ENCODE results near the gene TEPSIN.

The TEPSIN gene

DNA sequence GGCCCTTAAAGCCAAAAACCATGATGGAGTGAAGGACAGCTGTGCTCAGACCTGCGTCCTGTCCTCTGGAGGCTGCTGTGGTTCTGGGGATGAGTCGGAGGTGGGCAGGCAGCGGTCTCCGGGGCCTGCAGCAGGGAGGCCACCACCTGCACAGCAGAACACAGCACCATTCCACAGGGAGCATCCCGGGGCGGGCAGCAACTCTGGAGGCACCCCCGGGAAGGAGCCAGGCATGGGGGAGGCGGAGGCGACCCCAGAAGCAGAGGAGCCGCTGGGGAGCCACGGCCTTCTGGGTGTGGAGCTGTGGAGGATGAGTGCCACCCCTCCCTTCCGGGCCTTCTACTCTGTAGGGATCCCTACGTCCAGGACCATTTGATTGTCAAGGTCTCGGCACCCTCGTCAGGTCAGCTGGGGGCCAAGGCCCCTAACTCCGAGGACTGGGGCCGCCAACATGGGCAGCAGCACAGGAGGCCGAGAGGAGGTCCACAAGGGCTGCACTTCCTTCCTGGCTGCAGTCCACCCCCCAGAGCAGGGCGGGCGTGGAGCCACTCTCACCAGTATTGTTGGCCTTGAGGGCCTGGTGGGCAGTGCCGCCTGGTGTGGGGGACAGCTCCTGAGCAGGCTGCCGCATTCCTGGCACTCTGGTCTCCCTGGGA, 39.9 kb downstream of the TEPSIN start:
- no peak overlapping the region for H3K4me3 ChIP-seq (ENCODE audit: low read length in 2 of 2)

DNA sequence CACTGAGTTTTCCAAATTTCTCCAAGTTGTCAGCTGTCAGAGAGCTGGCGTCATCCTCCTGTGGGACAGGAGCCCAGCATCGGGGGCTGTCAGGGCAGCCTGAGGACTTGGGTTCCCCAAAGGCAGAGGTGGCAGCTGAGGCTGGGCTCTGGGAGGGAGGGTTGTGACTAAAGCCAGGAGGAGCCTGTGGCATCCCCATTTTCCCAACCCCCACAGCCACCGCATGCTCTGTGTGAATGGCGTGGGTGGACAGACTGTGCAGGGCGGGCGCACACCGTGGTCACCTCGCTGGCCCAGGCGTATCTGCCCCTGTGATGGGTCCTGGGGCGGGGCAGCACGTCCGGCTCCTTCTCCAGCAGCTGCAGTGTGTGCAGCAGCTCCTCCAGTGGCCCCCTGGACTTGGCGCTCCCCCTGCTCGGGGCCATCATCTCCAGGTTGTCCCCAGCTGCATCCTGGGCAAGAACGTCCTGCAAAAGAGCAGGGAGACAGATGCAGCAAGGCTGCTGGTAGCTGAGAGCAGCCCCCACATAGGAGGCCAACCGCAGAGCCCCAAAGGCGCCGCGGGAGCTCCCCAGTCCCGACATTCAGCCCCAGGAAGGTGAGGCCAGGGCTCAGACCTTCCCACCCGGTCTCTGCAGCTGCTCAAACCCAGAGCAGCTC, 40.9 kb downstream of the TEPSIN start:
- no peak overlapping the region for H3K27ac ChIP-seq (ENCODE audit: low read depth in 2 of 2, low read length in 2 of 2)
- peaks cover 0 to 2% of the 10 kb centered on the region in 2 donors for H3K4me1 ChIP-seq (ENCODE audit: control insufficient read depth in 2 of 2, insufficient read depth in 2 of 2, low read length in 2 of 2)
- H3K27me3 ChIP-seq (ENCODE audit: control insufficient read depth in 2 of 2, insufficient read depth in 2 of 2, low read length in 2 of 2), result no peaks in the 10 kb centered on the region
- no peak overlapping the region for H3K4me3 ChIP-seq (ENCODE audit: low read length in 2 of 2)
- H3K9me3 ChIP-seq (ENCODE audit: control insufficient read depth in 2 of 2, low read length in 2 of 2), result no peaks in the 10 kb centered on the region
- peaks cover 0 to 1% of the 10 kb centered on the region in 2 donors for H3K36me3 ChIP-seq (ENCODE audit: control insufficient read depth in 2 of 2, insufficient read depth in 2 of 2, low read length in 2 of 2)
- no peak overlapping the region for H3K9ac ChIP-seq (ENCODE audit: low read depth in 1 of 2, low read length in 2 of 2)

More for the DNA sequence above, 39.9 kb downstream of the TEPSIN start:
- peaks cover 0 to 3% of the 10 kb centered on the region in 2 donors for H3K36me3 ChIP-seq (ENCODE audit: control insufficient read depth in 2 of 2, insufficient read depth in 2 of 2, low read length in 2 of 2)
- no peaks in the 10 kb centered on the region for H3K27me3 ChIP-seq (ENCODE audit: control insufficient read depth in 2 of 2, insufficient read depth in 2 of 2, low read length in 2 of 2)
- no peaks in the 10 kb centered on the region for H3K9me3 ChIP-seq (ENCODE audit: control insufficient read depth in 2 of 2, low read length in 2 of 2)
- peaks cover 0 to 2% of the 10 kb centered on the region in 2 donors for H3K4me1 ChIP-seq (ENCODE audit: control insufficient read depth in 2 of 2, insufficient read depth in 2 of 2, low read length in 2 of 2)
- H3K27ac ChIP-seq (ENCODE audit: low read depth in 2 of 2, low read length in 2 of 2), result no peak overlapping the region
- H3K9ac ChIP-seq (ENCODE audit: low read depth in 1 of 2, low read length in 2 of 2), result no peak overlapping the region

DNA sequence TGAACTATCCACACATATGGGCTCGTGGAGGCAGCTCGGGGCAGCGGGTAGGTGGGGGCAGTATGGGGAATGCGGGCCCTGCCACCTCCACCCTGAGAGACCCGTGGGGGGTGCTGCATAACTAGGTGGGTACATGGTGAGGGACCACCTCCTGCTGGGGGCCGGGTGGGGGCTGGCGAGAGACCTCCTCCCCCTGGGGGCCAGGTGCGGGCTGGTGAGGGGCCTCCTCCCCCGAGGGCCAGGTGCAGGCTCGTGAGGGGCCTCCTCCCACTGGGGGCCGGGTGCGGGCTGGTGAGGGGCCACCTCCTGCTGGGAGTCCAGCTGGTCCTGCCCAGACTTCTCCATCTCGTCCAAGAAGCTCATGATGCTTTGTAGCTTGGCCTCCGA, 41.5 kb downstream of the TEPSIN start:
- H3K4me1 ChIP-seq (ENCODE audit: control insufficient read depth in 2 of 2, insufficient read depth in 2 of 2, low read length in 2 of 2), result peaks cover 0 to 2% of the 10 kb centered on the region in 2 donors
- H3K4me3 ChIP-seq (ENCODE audit: low read length in 2 of 2), result no peak overlapping the region
- no peak overlapping the region for H3K9ac ChIP-seq (ENCODE audit: low read depth in 1 of 2, low read length in 2 of 2)
- no peak overlapping the region for H3K27ac ChIP-seq (ENCODE audit: low read depth in 2 of 2, low read length in 2 of 2)
- peaks cover 0 to 1% of the 10 kb centered on the region in 2 donors for H3K36me3 ChIP-seq (ENCODE audit: control insufficient read depth in 2 of 2, insufficient read depth in 2 of 2, low read length in 2 of 2)
- no peaks in the 10 kb centered on the region for H3K9me3 ChIP-seq (ENCODE audit: control insufficient read depth in 2 of 2, low read length in 2 of 2)
- H3K27me3 ChIP-seq (ENCODE audit: control insufficient read depth in 2 of 2, insufficient read depth in 2 of 2, low read length in 2 of 2), result no peaks in the 10 kb centered on the region

DNA sequence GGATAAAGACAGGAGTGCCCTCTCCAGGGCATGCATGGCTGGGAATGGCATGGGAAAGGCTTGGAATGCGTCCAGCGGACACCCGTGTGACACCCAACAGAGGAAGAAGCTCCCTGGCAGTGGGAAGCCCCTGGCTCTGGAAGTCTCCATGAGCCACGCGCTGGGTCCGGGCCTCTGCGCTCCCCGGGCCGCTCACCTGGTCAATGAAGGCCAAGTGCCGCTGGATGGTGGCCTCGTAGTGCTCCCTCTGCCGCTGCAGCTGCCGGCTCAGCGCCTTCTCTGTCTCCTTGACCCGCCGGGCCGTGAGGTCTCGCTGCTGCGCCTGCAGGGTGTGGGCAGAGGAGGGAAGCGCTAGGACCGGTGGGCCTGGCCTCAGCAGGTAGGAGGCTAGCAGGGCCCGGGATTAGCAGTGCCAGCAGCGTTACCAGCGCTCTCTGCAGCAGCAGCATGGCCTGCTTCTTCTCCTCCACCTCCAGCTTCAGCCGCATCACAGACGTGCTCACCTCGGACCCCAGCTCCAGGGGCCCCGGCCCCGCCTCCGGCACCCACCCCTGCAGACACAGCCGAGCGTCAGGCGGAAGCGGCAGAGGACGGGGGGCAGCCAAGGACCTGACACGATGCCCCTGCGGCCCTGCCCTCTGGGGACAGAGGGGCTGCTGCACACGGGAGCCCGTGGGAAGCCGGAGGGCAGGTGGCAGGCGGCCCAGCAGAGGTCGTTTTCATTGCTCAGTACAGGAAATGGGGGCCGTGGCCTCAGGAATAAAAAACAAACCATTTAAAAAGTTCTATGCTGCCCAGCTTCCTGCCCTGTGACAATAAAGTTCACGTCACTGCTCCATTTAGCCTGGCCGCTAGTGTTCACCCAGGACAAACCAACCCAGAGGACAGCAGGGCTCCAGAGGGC, 42.1 kb downstream of the TEPSIN start:
- no peak overlapping the region for H3K9ac ChIP-seq (ENCODE audit: low read depth in 1 of 2, low read length in 2 of 2)
- H3K36me3 ChIP-seq (ENCODE audit: control insufficient read depth in 2 of 2, insufficient read depth in 2 of 2, low read length in 2 of 2), result peaks cover 0 to 1% of the 10 kb centered on the region in 2 donors
- no peak overlapping the region for H3K27ac ChIP-seq (ENCODE audit: low read depth in 2 of 2, low read length in 2 of 2)
- H3K9me3 ChIP-seq (ENCODE audit: control insufficient read depth in 2 of 2, low read length in 2 of 2), result no peaks in the 10 kb centered on the region
- H3K27me3 ChIP-seq (ENCODE audit: control insufficient read depth in 2 of 2, insufficient read depth in 2 of 2, low read length in 2 of 2), result no peaks in the 10 kb centered on the region
- H3K4me3 ChIP-seq (ENCODE audit: low read length in 2 of 2), result no peak overlapping the region
- H3K4me1 ChIP-seq (ENCODE audit: control insufficient read depth in 2 of 2, insufficient read depth in 2 of 2, low read length in 2 of 2), result peaks cover 0 to 2% of the 10 kb centered on the region in 2 donors

DNA sequence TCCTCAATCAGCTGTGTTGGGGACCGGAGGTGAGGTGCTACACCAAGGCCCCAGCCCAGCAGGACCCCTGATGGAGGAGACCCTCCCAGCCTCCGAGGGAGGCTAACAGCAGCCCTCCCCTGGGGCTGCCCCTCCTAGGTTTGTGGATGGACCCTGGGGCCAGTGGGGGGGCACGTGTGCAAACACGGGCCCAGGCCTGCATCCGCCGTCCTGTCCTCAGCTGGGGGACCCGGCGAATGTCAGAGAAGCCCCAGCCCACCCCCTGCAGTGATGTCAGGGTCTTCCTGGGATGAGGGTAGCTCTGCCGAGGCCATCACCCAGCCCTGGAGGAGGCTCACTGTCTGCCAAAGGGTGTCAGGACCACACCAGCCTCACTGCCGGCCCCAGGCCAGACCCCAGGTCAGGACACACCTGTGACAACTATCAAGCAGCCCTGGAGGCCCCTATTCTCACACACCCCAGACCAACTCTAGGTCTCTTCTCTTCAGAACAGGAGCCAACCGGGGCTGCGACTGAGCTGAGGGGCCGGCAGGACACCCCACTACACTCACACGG, 42.8 kb downstream of the TEPSIN start:
- Histone ChIP-seq H3K36me3 (ENCODE audit: control insufficient read depth in 2 of 2, insufficient read depth in 2 of 2, low read length in 2 of 2) (peaks cover 0 to 1% of the 10 kb centered on the region in 2 donors), H3K27ac (ENCODE audit: low read depth in 2 of 2, low read length in 2 of 2) (no peak overlapping the region), H3K9me3 (ENCODE audit: control insufficient read depth in 2 of 2, low read length in 2 of 2) (no peaks in the 10 kb centered on the region), H3K9ac (ENCODE audit: low read depth in 1 of 2, low read length in 2 of 2) (no peak overlapping the region), H3K4me1 (ENCODE audit: control insufficient read depth in 2 of 2, insufficient read depth in 2 of 2, low read length in 2 of 2) (peaks cover 0 to 2% of the 10 kb centered on the region in 2 donors), H3K4me3 (ENCODE audit: low read length in 2 of 2) (no peak overlapping the region), H3K27me3 (ENCODE audit: control insufficient read depth in 2 of 2, insufficient read depth in 2 of 2, low read length in 2 of 2) (no peaks in the 10 kb centered on the region)

DNA sequence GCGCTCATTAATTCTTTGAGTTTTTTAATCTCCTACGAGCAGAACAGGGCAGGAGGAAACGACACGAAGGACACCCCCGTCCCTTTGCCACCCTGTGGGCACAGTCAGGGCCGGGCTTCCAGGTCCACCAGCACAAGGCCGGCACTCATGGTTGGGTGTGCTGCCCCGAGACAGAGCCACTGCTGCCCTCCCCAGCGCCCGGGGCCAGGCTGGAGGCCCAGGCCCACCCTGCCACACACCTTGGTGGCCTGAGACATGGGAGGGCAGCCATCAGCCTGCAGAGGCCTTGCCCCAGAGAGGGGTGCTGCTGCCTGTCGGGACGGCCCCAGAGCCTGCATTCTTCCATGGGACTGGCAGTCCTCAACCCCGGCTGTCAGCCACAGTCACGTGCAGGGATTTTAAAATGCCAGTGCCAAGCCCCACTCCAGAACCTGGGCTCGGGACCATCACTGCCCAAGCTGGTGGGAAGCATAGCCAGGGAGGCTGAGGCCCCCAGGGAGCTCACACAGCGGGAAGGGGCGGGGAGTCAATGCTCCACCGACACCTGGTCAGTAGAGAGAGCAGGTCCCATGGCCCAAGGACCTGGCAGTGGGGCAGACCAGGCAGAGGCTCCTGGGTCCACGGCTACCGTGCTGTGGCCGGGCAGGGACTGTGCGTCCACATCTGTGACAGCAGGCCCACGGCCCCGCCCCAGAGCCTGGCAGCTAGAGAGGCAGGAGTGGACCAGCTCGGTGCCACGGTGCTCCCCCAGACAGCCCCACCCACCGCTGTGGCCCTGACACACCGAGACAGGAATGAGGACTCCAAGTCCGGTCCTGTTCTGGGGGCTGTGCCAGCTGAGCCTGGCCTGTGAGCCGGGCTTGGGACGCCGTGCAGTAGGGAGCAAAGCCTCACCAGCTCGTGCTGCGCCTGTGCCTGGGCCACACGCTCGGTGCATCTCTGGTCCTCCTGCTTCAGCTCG, 43.6 kb downstream of the TEPSIN start:
- H3K9me3 ChIP-seq (ENCODE audit: control insufficient read depth in 2 of 2, low read length in 2 of 2), result no peaks in the 10 kb centered on the region
- H3K27ac ChIP-seq (ENCODE audit: low read depth in 2 of 2, low read length in 2 of 2), result no peak overlapping the region
- H3K9ac ChIP-seq (ENCODE audit: low read depth in 1 of 2, low read length in 2 of 2), result no peak overlapping the region
- H3K27me3 ChIP-seq (ENCODE audit: control insufficient read depth in 2 of 2, insufficient read depth in 2 of 2, low read length in 2 of 2), result no peaks in the 10 kb centered on the region
- no peaks in the 10 kb centered on the region for H3K4me1 ChIP-seq (ENCODE audit: control insufficient read depth in 2 of 2, insufficient read depth in 2 of 2, low read length in 2 of 2)
- no peak overlapping the region for H3K4me3 ChIP-seq (ENCODE audit: low read length in 2 of 2)
- H3K36me3 ChIP-seq (ENCODE audit: control insufficient read depth in 2 of 2, insufficient read depth in 2 of 2, low read length in 2 of 2), result peaks cover 0 to 1% of the 10 kb centered on the region in 2 donors

DNA sequence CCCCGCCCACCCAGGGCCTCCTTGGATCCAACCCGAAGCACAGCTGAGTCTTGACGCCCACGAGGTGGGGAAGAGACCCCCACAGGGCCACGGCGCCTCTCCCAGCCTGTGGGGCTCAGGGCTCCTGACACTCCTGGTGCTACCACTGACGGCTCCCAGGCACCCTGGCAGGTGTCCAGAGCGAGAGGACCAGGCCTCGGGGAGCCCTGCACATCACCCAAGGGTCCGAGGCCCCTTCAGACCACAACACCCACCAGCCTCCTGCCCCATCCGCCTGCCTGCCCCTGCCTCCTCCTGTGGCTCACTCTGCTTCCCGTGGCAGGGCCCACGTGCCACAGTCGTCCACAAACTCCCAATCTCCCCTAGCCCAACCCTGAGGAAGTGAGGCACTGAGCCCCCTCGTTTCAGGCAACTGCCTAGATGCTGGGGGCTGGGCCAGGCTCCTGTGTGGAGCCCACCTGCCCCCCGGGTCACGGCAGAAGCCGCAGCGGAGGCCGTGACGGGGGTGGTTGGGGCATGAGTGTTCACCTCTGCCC, 44.6 kb downstream of the TEPSIN start:
- Histone ChIP-seq H3K27me3 (ENCODE audit: control insufficient read depth in 2 of 2, insufficient read depth in 2 of 2, low read length in 2 of 2) (no peaks in the 10 kb centered on the region), H3K4me1 (ENCODE audit: control insufficient read depth in 2 of 2, insufficient read depth in 2 of 2, low read length in 2 of 2) (no peaks in the 10 kb centered on the region), H3K27ac (ENCODE audit: low read depth in 2 of 2, low read length in 2 of 2) (no peak overlapping the region), H3K36me3 (ENCODE audit: control insufficient read depth in 2 of 2, insufficient read depth in 2 of 2, low read length in 2 of 2) (peaks cover 0 to under 1% of the 10 kb centered on the region in 2 donors), H3K9ac (ENCODE audit: low read depth in 1 of 2, low read length in 2 of 2) (no peak overlapping the region), H3K4me3 (ENCODE audit: low read length in 2 of 2) (no peak overlapping the region), H3K9me3 (ENCODE audit: control insufficient read depth in 2 of 2, low read length in 2 of 2) (no peaks in the 10 kb centered on the region)

DNA sequence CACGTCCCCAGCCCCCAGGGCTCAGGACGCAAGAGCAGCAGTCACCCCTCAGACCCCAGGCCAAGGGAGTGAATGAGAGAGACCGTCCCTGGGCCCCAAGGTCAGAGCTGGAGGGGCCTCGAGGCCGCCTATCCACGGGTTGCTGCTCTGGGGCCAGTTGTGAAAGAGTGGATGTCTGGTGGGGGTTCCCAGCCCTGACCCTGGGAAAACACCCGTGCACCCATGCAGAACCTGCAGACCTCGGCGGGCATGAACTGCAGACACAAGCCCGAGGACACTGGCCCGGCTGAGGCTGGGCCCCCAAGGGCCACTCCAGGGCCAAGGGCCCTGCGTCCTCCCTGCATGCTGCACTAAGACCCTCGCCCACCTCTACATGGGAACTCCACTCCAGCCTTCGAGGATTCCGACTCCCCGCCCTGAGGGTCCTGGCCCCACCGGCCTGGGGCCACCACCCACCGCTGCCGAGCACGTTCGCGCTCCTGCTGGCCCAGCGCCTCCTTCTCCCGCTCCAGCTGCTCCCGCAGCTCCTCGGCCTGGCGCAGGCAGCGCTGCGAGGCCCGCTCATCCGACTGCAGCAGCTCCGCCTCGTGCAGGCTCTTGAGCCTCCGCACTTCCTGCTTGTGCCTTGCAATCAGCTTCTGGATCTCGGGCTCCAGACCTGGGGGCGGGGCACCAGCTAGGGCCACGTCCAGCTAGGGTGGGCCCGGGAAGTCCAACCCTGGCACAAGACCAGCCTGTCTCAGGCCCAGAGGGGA, 45.2 kb downstream of the TEPSIN start:
- no peaks in the 10 kb centered on the region for H3K4me1 ChIP-seq (ENCODE audit: control insufficient read depth in 2 of 2, insufficient read depth in 2 of 2, low read length in 2 of 2)

DNA sequence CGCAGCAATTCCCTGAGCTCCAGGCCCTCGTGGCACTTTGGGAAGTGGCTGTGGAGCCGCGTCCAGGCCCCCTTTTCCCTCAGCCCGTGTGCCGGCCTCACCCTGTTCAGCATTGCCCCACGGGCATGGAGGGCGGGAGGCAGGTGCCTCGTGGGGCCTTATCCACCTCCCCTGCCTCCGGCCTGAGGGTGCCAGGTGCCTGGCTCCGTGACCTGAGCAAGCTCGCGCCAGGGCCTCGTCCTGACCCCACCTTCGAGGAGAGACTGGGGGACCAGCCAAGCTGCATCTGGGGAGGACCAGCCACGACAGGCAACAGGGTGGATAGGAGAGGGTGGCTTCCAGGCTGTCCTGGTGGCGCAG, 45.8 kb downstream of the TEPSIN start:
- Histone ChIP-seq H3K27me3 (ENCODE audit: control insufficient read depth in 2 of 2, insufficient read depth in 2 of 2, low read length in 2 of 2) (no peaks in the 10 kb centered on the region), H3K4me1 (ENCODE audit: control insufficient read depth in 2 of 2, insufficient read depth in 2 of 2, low read length in 2 of 2) (no peaks in the 10 kb centered on the region), H3K4me3 (ENCODE audit: low read length in 2 of 2) (no peak overlapping the region), H3K9me3 (ENCODE audit: control insufficient read depth in 2 of 2, low read length in 2 of 2) (no peaks in the 10 kb centered on the region), H3K9ac (ENCODE audit: low read depth in 1 of 2, low read length in 2 of 2) (no peak overlapping the region), H3K27ac (ENCODE audit: low read depth in 2 of 2, low read length in 2 of 2) (no peak overlapping the region), H3K36me3 (ENCODE audit: control insufficient read depth in 2 of 2, insufficient read depth in 2 of 2, low read length in 2 of 2) (no peaks in the 10 kb centered on the region)

More for the DNA sequence above, 45.2 kb downstream of the TEPSIN start:
- Histone ChIP-seq H3K9ac (ENCODE audit: low read depth in 1 of 2, low read length in 2 of 2) (no peak overlapping the region), H3K9me3 (ENCODE audit: control insufficient read depth in 2 of 2, low read length in 2 of 2) (no peaks in the 10 kb centered on the region), H3K27ac (ENCODE audit: low read depth in 2 of 2, low read length in 2 of 2) (no peak overlapping the region), H3K36me3 (ENCODE audit: control insufficient read depth in 2 of 2, insufficient read depth in 2 of 2, low read length in 2 of 2) (no peaks in the 10 kb centered on the region), H3K27me3 (ENCODE audit: control insufficient read depth in 2 of 2, insufficient read depth in 2 of 2, low read length in 2 of 2) (no peaks in the 10 kb centered on the region), H3K4me3 (ENCODE audit: low read length in 2 of 2) (no peak overlapping the region)
